Stimulated activated CD4-positive, alpha-beta T cell treated with anti-CD3 and anti-CD28 coated beads, TNF-alpha, amount 100 ng/mL, for 24 hours (primary cell): ENCODE data around the gene CDH24.

Experiments used
- DNase-seq, 3 experiments: peaks; one replicate each; pipeline ENCODE4 v3.0.0-alpha.2; 2020; ENCODE audit warnings: low read depth in 3 of 3

The CDH24 gene, protein sequence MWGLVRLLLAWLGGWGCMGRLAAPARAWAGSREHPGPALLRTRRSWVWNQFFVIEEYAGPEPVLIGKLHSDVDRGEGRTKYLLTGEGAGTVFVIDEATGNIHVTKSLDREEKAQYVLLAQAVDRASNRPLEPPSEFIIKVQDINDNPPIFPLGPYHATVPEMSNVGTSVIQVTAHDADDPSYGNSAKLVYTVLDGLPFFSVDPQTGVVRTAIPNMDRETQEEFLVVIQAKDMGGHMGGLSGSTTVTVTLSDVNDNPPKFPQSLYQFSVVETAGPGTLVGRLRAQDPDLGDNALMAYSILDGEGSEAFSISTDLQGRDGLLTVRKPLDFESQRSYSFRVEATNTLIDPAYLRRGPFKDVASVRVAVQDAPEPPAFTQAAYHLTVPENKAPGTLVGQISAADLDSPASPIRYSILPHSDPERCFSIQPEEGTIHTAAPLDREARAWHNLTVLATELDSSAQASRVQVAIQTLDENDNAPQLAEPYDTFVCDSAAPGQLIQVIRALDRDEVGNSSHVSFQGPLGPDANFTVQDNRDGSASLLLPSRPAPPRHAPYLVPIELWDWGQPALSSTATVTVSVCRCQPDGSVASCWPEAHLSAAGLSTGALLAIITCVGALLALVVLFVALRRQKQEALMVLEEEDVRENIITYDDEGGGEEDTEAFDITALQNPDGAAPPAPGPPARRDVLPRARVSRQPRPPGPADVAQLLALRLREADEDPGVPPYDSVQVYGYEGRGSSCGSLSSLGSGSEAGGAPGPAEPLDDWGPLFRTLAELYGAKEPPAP

GRCh38 chr14:23056956-23057756 lies at the start of gene CDH24:
Gene CDH24 (minus strand): TSS chr14:23057520. CDS start chr14:23055733, 1,787 bp downstream.
- DNase-seq: peak in 2 of 3 experiments; percentile 25 to 74

- DNase-seq: no peak
These were observed 49.4 kb upstream of the CDH24 start for GRCh38 chr14:23106747-23107045.

GRCh38 chr14:23105348-23105824 lies 48.1 kb upstream of the CDH24 start:
- no peak for DNase-seq

DNA sequence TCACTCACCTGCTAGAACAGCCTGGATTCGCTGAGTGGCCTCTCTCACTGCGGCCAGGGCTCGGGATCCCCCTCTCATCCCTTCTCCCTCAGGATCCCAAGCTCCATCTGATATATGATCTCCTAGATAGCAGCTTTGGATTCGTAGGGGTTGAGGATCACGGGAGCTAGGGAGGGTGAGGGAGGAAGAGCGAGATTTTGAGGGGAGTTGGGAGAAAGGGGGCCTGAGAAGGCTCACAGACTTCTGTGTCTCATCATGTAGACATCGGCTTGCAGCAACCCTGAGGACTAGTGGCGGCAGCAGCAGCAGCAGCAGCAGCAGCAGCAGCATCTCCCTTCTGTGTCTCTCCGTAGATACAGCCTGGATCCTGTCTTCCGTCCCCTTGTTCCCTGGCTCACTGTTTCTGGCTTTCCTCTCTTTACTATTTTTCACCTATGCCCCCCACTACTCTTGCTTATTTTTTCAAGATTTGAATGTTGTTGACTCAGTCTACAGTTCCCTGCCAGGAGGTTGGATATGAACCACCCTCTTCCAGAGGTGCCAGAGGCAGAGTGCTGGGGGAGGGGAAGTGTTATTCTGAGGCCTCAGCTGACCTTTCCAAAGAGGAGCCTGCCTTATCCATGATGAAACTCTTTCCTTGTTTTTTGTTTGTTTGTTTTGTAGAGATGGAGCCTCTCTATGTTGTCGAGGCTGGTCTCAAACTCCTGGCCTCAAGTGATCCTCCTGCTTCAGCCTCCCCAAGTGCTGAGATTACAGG lies 47.4 kb upstream of the CDH24 start, which contains the start of gene CIROP:
CIROP (minus strand) TSS at position 399 of the 757 bp plus-strand sequence; CDS start at position 330, 69 bp downstream.
- no peak for DNase-seq

- DNase-seq: no peak
These were observed 46.8 kb upstream of the CDH24 start for GRCh38 chr14:23104070-23104590.

DNA sequence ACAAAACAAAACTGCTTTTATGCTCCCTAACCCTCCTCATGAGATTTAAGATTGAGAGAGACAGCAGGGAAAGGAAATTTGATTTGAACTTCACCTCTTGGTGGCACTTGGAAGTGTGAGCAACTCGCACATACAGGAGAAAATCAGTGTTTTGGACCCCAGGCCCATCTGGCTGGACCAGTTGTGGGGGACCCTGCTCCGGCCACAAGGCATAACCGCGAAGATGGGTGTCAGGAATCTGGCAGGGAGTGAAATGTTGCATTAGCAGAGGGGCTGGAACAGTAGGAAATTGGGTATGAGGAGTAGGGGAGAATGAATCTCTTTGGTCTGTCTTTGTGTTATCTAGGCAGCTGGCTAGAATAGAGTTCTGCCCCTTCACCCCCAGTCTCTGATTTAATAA lies 46.3 kb upstream of the CDH24 start:
- no peak for DNase-seq

GRCh38 chr14:23102801-23103200 lies 45.5 kb upstream of the CDH24 start:
- DNase-seq: no peak

DNA sequence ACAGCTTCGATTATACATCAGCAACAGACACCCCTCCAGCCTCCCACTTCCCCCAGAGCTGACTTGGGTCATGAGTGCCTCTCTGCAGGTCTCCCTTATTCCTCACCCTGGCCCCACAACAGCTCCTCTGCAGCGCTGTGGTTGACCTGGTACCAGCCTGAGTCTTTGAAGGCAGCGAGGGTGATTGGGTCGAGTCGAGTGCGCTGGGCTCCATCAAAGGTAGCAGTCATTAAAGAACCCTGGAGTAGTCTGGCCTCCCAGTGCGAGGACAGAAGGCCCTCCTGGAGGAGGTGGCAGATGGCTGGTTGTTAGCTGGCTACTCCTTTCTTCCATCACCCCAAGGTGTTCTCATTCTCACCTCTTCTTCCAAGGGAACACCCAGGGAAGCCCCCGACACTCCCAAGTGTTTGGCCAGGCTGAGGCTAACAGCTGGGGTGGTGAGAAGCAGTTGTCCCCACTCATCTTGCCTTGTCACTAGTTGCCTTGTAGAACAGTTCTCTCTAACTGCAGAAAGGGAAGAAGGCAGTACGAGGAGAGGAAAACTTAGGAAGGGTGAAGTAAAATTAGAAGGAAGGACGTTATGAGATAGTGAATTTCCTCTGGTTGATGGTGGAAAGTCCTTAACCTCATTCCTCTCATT lies 44.8 kb upstream of the CDH24 start:
- no peak for DNase-seq

GRCh38 chr14:23101213-23101970 lies 44.1 kb upstream of the CDH24 start:
- no peak for DNase-seq

GRCh38 chr14:23099212-23099861 lies 42.0 kb upstream of the CDH24 start:
- DNase-seq: no peak

GRCh38 chr14:23097786-23098185 lies 40.5 kb upstream of the CDH24 start:
- no peak for DNase-seq

DNA sequence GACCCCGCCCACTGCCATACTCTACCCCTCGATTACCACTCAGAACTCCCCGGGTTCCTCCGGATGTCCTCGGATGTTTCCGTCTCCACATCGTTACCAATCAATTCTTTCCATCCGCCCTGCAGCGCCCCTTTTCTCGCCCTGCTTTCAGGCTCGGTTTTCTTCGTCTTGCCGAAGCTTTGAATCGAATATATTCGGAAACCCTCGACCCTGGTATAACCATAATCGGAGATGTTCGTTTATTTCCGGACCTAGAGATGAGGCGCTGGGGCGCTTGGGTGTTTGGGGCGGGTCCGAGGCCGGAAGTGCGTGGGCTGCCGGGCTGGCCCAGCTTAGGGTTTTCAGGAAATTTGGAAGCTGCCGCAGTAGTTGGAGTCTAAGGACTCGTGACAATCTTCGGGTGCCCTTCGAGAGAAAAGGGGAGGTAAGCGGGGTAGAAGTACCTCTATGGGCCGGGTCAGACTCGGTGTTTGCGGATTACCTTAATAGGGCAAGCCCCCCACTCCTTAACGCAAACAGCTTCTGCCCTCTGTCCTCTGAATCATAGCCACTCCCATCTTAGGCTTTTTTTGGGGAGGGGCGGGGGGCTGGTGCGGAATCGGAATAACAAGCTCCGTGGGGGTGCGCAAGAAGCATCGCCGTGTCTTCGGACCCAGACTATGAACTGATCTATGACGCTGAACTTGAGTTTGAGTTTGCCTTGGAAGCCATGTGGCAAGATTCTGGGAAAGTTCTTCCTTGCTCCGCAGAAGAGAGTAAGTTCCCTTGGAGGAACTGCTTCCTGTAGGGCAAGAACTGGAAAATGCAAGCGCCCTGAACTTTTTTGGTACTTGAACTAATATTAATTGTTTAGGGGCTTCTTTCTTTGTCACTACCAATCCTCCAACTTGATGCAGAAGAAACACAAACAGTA lies 38.1 kb upstream of the CDH24 start, which contains the start of gene C14orf119:
C14orf119 (plus strand) TSS at position 310 of the 913 bp plus-strand sequence. CDS start 2,154 bp downstream, outside the sequence.
- peak; percentile 95 to 100 (median 99) for DNase-seq

GRCh38 chr14:23094666-23095195 lies 37.4 kb upstream of the CDH24 start, which contains the start of gene ACIN1:
Gene ACIN1 (minus strand): TSS chr14:23095136. CDS start chr14:23095112, 24 bp downstream.
- DNase-seq: peak; percentile 47 to 67 (median 49)

- DNase-seq: no peak
These were observed 36.8 kb upstream of the CDH24 start for GRCh38 chr14:23093991-23094665.

DNA sequence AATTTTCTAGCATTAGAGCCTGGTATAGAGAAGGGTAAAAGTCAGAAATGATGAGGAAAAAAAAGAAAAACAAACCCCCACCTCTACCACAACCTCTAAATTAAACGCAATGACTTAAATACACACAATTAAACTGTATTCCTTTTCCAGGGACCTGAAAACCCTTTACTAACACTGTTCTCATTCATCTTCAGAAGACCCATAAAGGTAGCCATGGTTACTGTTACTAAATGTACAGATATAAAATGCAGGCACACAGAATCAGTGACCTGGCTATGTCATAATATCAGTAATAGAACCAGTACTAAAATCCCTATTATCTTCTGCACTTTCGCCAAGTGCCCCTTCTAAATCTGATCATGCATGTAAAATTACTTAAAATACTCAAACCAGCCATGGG lies 36.2 kb upstream of the CDH24 start:
- no peak for DNase-seq

GRCh38 chr14:23093104-23093503 lies 35.8 kb upstream of the CDH24 start:
- DNase-seq: no peak
